Keratinocyte (primary cell): ENCODE data around the gene DAB1. TPM values are rescaled to one million over a fixed set of nuclear protein-coding genes. Genes with fewer than 3 reads are reported as not detected.

Source experiments
- DNase-seq: peaks from one replicate; pipeline ENCODE4 v3.0.0-alpha.2; 2011; ENCODE audit warnings: low read depth, missing footprints, low spot score
- FAIRE-seq: peaks from 2 replicates; lab custom pipeline; 2011; peaks lifted over from hg19 to GRCh38; lab: Jason Lieb, UNC
- H2AFZ ChIP-seq: 2 replicates; pipeline ENCODE4 v1.6.0; 2012; ENCODE audit warnings: low read length, control low read depth, inconsistent platforms; ENCODE audit not compliant: control insufficient read depth
- H3K27ac ChIP-seq: 2 replicates; pipeline ENCODE4 v1.5.1; 2011; ENCODE audit warnings: low read length; ENCODE audit not compliant: control insufficient read depth, insufficient read depth
- H3K27me3 ChIP-seq: 3 replicates; pipeline ENCODE4 v1.6.0; 2011; ENCODE audit warnings: low read length; ENCODE audit not compliant: control insufficient read depth, insufficient read depth; ENCODE audit errors: extremely low read depth
- H3K36me3 ChIP-seq, 2 experiments: 2 replicates in 1 of 2; 3 replicates in 1 of 2; pipeline ENCODE4 v1.5.1; 2011; ENCODE audit warnings: low read length in 2 of 2, mild to moderate bottlenecking in 1 of 2; ENCODE audit not compliant: control insufficient read depth in 2 of 2, insufficient read depth in 2 of 2; ENCODE audit errors: extremely low read depth in 1 of 2
- H3K4me1 ChIP-seq: 3 replicates; pipeline ENCODE4 v1.5.1; 2011; ENCODE audit warnings: low read length; ENCODE audit not compliant: control insufficient read depth, insufficient read depth; ENCODE audit errors: extremely low read depth
- H3K4me2 ChIP-seq: 3 replicates; pipeline ENCODE4 v1.6.0; 2011; ENCODE audit warnings: low read depth, low read length; ENCODE audit not compliant: control insufficient read depth, insufficient read depth; ENCODE audit errors: extremely low read depth
- H3K4me3 ChIP-seq, 3 experiments: fragments of 200-600 bp in 1 of 3; sonication (generic) in 1 of 3; 2 replicates in 2 of 3; 3 replicates in 1 of 3; pipeline ENCODE4 v1.5.1; 2011 to 2016; ENCODE audit warnings: low read length in 3 of 3, mild to moderate bottlenecking in 3 of 3, control low read depth in 2 of 3, inconsistent platforms in 1 of 3, low read depth in 1 of 3, mixed read lengths in 1 of 3, mixed run types in 1 of 3, moderate library complexity in 1 of 3; ENCODE audit not compliant: control insufficient read depth in 2 of 3, insufficient read depth in 2 of 3; ENCODE audit errors: extremely low read depth in 1 of 3
- H3K79me2 ChIP-seq: 2 replicates; pipeline ENCODE4 v1.6.0; 2012; ENCODE audit warnings: low read length; ENCODE audit not compliant: control insufficient read depth, insufficient read depth
- H3K9ac ChIP-seq: 3 replicates; pipeline ENCODE4 v1.6.0; 2011; ENCODE audit warnings: low read length; ENCODE audit not compliant: control insufficient read depth, insufficient read depth; ENCODE audit errors: extremely low read depth
- H3K9me1 ChIP-seq: 3 replicates; pipeline ENCODE4 v1.6.0; 2011; ENCODE audit warnings: low read length; ENCODE audit not compliant: control insufficient read depth, insufficient read depth; ENCODE audit errors: extremely low read depth
- H3K9me3 ChIP-seq: 2 replicates; pipeline ENCODE4 v1.5.1; 2012; ENCODE audit warnings: low read depth, low read length; ENCODE audit not compliant: control insufficient read depth
- H4K20me1 ChIP-seq: 3 replicates; pipeline ENCODE4 v1.6.0; 2011; ENCODE audit warnings: low read length; ENCODE audit not compliant: control insufficient read depth, insufficient read depth; ENCODE audit errors: extremely low read depth
- EZH2 ChIP-seq: IDR thresholded peaks from one replicate; pipeline ENCODE4 v1.6.1; 2012; ENCODE audit warnings: inconsistent platforms, mild to moderate bottlenecking, low read length, moderate library complexity
- dilution Hi-C: fragments of 300-500 bp; cut with MboI; formaldehyde crosslinking; loops from one replicate; pipeline ENCODE4 v1.7.0; 2020; ENCODE audit warnings: low sequenced_read_pairs; ENCODE audit not compliant: extremely low pct_ligation_motif_present
- polyA plus RNA-seq, 5 experiments: library from polyadenylated mRNA; depleted of rRNA in 3 of 5; stranded (reverse) in 3 of 5; stranded (forward) in 1 of 5; unstranded in 1 of 5; fragments of >200 nt; gene quantifications; 1 replicate in 1 of 5; 2 replicates in 3 of 5; 3 replicates in 1 of 5; pipeline versions ENCODE4 v1.2.1 to v1.2.3, GENCODE V29; 2011 to 2012; ENCODE audit warnings: missing spikeins in 2 of 5, low read depth in 1 of 5, low replicate concordance in 1 of 5
- TF ChIP-seq, protein P1 (sequence below), 3 experiments: IDR thresholded peaks in 1 of 3; conservative IDR thresholded peaks in 1 of 3; optimal IDR thresholded peaks in 1 of 3; 2 replicates in 2 of 3; 3 replicates in 1 of 3; pipeline versions ENCODE3 to v1.5.1; 2011; ENCODE audit warnings: low read length in 3 of 3, mild to moderate bottlenecking in 3 of 3, moderate library complexity in 2 of 3, control low read depth in 1 of 3, inconsistent platforms in 1 of 3; ENCODE audit not compliant: insufficient read depth in 2 of 3; ENCODE audit errors: extremely low read depth in 1 of 3

DAB1 gene
- polyA plus RNA-seq, 1 donor (not counting 4 experiments of a cell fraction or from before 2014, with no cell fraction given): 0.01 TPM

DNA sequence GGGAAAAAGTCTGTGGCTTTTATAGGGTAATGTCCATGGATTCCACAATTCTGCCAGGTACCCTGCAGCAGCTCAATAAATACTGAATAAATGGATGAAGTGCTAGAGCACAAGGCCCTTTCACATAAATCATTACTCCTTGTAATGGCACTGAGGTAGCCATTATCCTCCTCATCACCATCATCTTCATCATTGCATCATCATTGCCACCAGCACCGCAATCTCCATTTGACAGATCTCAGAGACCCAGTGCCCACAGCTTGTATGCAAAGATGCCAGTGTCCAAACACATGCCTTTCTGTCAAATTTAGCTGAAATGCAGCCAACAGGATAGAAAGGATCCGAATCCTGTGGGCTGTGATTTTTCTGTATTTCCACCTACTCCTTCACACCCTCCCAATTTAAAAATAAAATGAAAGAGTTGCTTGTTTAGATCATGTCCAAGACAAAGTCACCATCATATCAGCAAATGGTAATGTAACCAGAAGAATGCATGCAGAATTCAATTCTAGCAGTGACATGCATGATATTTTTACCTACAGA is 17.4 kb downstream of the DAB1 start:
- DNase-seq (no peak), FAIRE-seq (no peak)
- no peak overlapping the region for H3K9ac ChIP-seq
- no peaks in the 10 kb centered on the region for H4K20me1 ChIP-seq
- no peaks in the 10 kb centered on the region for H3K36me3 ChIP-seq
- dilution Hi-C loops: no loop called here
- TF ChIP-seq EZH2: no peak
- TF ChIP-seq, protein P1, sequence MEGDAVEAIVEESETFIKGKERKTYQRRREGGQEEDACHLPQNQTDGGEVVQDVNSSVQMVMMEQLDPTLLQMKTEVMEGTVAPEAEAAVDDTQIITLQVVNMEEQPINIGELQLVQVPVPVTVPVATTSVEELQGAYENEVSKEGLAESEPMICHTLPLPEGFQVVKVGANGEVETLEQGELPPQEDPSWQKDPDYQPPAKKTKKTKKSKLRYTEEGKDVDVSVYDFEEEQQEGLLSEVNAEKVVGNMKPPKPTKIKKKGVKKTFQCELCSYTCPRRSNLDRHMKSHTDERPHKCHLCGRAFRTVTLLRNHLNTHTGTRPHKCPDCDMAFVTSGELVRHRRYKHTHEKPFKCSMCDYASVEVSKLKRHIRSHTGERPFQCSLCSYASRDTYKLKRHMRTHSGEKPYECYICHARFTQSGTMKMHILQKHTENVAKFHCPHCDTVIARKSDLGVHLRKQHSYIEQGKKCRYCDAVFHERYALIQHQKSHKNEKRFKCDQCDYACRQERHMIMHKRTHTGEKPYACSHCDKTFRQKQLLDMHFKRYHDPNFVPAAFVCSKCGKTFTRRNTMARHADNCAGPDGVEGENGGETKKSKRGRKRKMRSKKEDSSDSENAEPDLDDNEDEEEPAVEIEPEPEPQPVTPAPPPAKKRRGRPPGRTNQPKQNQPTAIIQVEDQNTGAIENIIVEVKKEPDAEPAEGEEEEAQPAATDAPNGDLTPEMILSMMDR (optimal IDR thresholded peaks at IDR 0.05 in 1 of 3, IDR thresholded peaks at IDR 0.05 in 1 of 3, conservative IDR thresholded peaks at IDR 0.05 in 1 of 3; ENCODE audit: extremely low read depth in 1 of 3, insufficient read depth in 2 of 3, low read length in 3 of 3): no peak
- peaks cover 3% of the 10 kb centered on the region for H3K27me3 ChIP-seq
- no peaks in the 10 kb centered on the region for H3K4me1 ChIP-seq
- no peak overlapping the region for H3K27ac ChIP-seq
- no peak overlapping the region for H2AFZ ChIP-seq
- H3K79me2 ChIP-seq: no peaks in the 10 kb centered on the region
- no peak overlapping the region for H3K4me2 ChIP-seq
- no peak overlapping the region for H3K4me3 ChIP-seq
- H3K9me3 ChIP-seq: no peaks in the 10 kb centered on the region
- no peaks in the 10 kb centered on the region for H3K9me1 ChIP-seq

DNA sequence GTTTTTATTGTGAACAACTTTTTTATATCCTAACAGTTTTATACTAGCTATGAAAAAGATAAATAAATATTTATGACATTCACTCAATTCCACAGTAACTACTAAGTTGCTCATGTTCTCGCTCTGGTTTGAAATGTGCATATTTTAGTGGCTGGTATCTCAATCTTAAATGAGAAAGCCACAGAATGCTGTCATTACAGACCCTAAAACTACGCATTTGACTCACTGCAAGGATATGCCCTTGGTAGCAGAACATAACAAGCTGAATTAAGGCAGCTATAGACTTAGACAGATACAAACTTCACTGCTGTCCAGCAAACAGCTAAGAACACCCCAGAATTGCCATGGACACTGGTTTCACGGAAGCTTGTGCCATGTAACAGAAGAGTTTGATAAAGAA is 19.0 kb downstream of the DAB1 start:
- no peaks in the 10 kb centered on the region for H3K79me2 ChIP-seq
- H3K27me3 ChIP-seq: peaks cover 3% of the 10 kb centered on the region
- dilution Hi-C loops: no loop called here
- H3K9me1 ChIP-seq: no peaks in the 10 kb centered on the region
- no peaks in the 10 kb centered on the region for H3K9me3 ChIP-seq
- no peak for DNase-seq
- H4K20me1 ChIP-seq: no peaks in the 10 kb centered on the region
- no peak overlapping the region for H3K9ac ChIP-seq
- no peak overlapping the region for H2AFZ ChIP-seq
- H3K4me1 ChIP-seq: no peaks in the 10 kb centered on the region
- no peak overlapping the region for H3K4me2 ChIP-seq
- H3K4me3 ChIP-seq: no peak overlapping the region
- no peak for TF ChIP-seq EZH2
- TF ChIP-seq, protein P1 (optimal IDR thresholded peaks at IDR 0.05 in 1 of 3, IDR thresholded peaks at IDR 0.05 in 1 of 3, conservative IDR thresholded peaks at IDR 0.05 in 1 of 3; ENCODE audit: extremely low read depth in 1 of 3, insufficient read depth in 2 of 3, low read length in 3 of 3): no peak
- FAIRE-seq: no peak
- no peak overlapping the region for H3K27ac ChIP-seq
- no peaks in the 10 kb centered on the region for H3K36me3 ChIP-seq
